H1 (cell line): ENCODE data around the gene CSGALNACT2. TPM values are rescaled to one million over a fixed set of nuclear protein-coding genes. Genes with fewer than 3 reads are reported as not detected.

ENCODE experiments used
- CTCF ChIA-PET: fragments of 300-600 bp; sonication (Branson Sonifier 250); formaldehyde crosslinking; loops from one replicate; lab custom pipeline; 2021; ENCODE audit not compliant: partially characterized antibody; lab: Charles Lee
- POLR2A ChIA-PET: fragments of 300-600 bp; sonication (Branson Sonifier 250); formaldehyde crosslinking; loops from one replicate; lab custom pipeline; 2021; ENCODE audit warnings: inconsistent platforms; ENCODE audit not compliant: partially characterized antibody; lab: Charles Lee
- DNase-seq, 2 experiments: peaks; one replicate each; pipeline versions ENCODE4 v3.0.0 to v3.0.0-alpha.2; 2010 to 2022; ENCODE audit warnings: low spot score in 2 of 2, low read depth in 1 of 2, mixed read lengths in 1 of 2
- FAIRE-seq: peaks from 2 replicates; lab custom pipeline; 2011; peaks lifted over from hg19 to GRCh38; lab: Jason Lieb, UNC
- H2AFZ ChIP-seq: 2 replicates; pipeline ENCODE4 v1.8.1; 2012; ENCODE audit warnings: low read length, inconsistent platforms
- H2AK5ac ChIP-seq: 2 replicates; pipeline ENCODE4 v1.6.1; 2013; ENCODE audit warnings: low read depth, low read length
- H2BK120ac ChIP-seq: replicated peaks from 2 replicates; pipeline ENCODE3; 2013; ENCODE audit warnings: low read depth, low read length, inconsistent platforms
- H2BK12ac ChIP-seq: 2 replicates; pipeline ENCODE4 v1.6.1; 2013; ENCODE audit warnings: low read depth, low read length
- H2BK15ac ChIP-seq: 2 replicates; pipeline ENCODE4 v1.6.1; 2013; ENCODE audit warnings: low read length
- H2BK20ac ChIP-seq: 2 replicates; pipeline ENCODE4 v1.6.1; 2013; ENCODE audit warnings: low read length
- H2BK5ac ChIP-seq: 2 replicates; pipeline ENCODE4 v1.6.1; 2013; ENCODE audit warnings: low read depth, low read length
- H3K14ac ChIP-seq: 2 replicates; pipeline ENCODE4 v1.6.1; 2013; ENCODE audit warnings: inconsistent platforms; ENCODE audit not compliant: insufficient read length
- H3K18ac ChIP-seq: 2 replicates; pipeline ENCODE4 v1.6.1; 2013; ENCODE audit warnings: low read length; ENCODE audit errors: extremely low read depth
- H3K23ac ChIP-seq: 2 replicates; pipeline ENCODE4 v1.6.1; 2013; ENCODE audit warnings: inconsistent platforms; ENCODE audit not compliant: insufficient read length
- H3K23me2 ChIP-seq: 2 replicates; pipeline ENCODE4 v1.6.1; 2013; ENCODE audit warnings: low read depth, low read length
- H3K27ac ChIP-seq: 2 replicates; pipeline ENCODE4 v1.6.1; 2011; ENCODE audit warnings: low read depth, low read length, inconsistent platforms
- H3K27me3 ChIP-seq, 4 experiments: replicated peaks in 1 of 4; 1 replicate in 1 of 4; 2 replicates in 3 of 4; pipeline versions ENCODE4 v1.6.1 to v1.8.1; 2011 to 2013; ENCODE audit warnings: low read length in 3 of 4, mild to moderate bottlenecking in 3 of 4, inconsistent platforms in 2 of 4, mixed read lengths in 2 of 4, moderate library complexity in 1 of 4; ENCODE audit not compliant: control insufficient read depth in 3 of 4, insufficient read depth in 3 of 4; ENCODE audit errors: extremely low read depth in 1 of 4
- H3K36me3 ChIP-seq, 4 experiments: 2 replicates each; pipeline versions ENCODE4 v1.6.1 to v1.8.1; 2011 to 2013; ENCODE audit warnings: mild to moderate bottlenecking in 4 of 4, low read length in 3 of 4, moderate library complexity in 2 of 4, control low read depth in 1 of 4, inconsistent platforms in 1 of 4; ENCODE audit not compliant: insufficient read depth in 4 of 4, control insufficient read depth in 2 of 4
- H3K4ac ChIP-seq: replicated peaks from 2 replicates; pipeline ENCODE3; 2013; ENCODE audit warnings: low read length, low read depth, mixed read lengths, inconsistent platforms; ENCODE audit not compliant: insufficient read length
- H3K4me1 ChIP-seq, 4 experiments: replicated peaks in 1 of 4; 1 replicate in 1 of 4; 2 replicates in 3 of 4; pipeline versions ENCODE4 v1.6.1 to v1.8.1; 2011 to 2013; ENCODE audit warnings: low read length in 3 of 4, inconsistent platforms in 2 of 4, mixed read lengths in 1 of 4; ENCODE audit not compliant: insufficient read depth in 4 of 4, control insufficient read depth in 3 of 4
- H3K4me2 ChIP-seq, 2 experiments: 2 replicates each; pipeline versions ENCODE4 v1.6.1 to v1.8.1; 2011 to 2013; ENCODE audit warnings: low read depth in 2 of 2, low read length in 2 of 2, control low read depth in 1 of 2, inconsistent platforms in 1 of 2, mild to moderate bottlenecking in 1 of 2; ENCODE audit not compliant: insufficient read depth in 1 of 2
- H3K4me3 ChIP-seq, 4 experiments: fragments of 200-600, 300-600 bp in 1 of 4; sonication (generic), shearing (Covaris generic), sonication (Bioruptor Twin) in 1 of 4; 2 replicates each; pipeline versions ENCODE4 v1.5.1 to v1.8.1; 2011 to 2016; ENCODE audit warnings: low read length in 4 of 4, low read depth in 3 of 4, control low read depth in 2 of 4, inconsistent platforms in 2 of 4, mild to moderate bottlenecking in 2 of 4, mixed read lengths in 1 of 4, moderate library complexity in 1 of 4; ENCODE audit not compliant: insufficient read depth in 2 of 4; ENCODE audit errors: extremely low read depth in 1 of 4
- H3K56ac ChIP-seq: replicated peaks from 2 replicates; pipeline ENCODE3; 2013; ENCODE audit warnings: low read depth, mild to moderate bottlenecking, mixed read lengths, low read length, inconsistent platforms; ENCODE audit not compliant: insufficient read length
- H3K79me1 ChIP-seq: 2 replicates; pipeline ENCODE4 v1.6.1; 2013; ENCODE audit warnings: low read depth, low read length, control low read depth
- H3K79me2 ChIP-seq, 2 experiments: 2 replicates each; pipeline versions ENCODE4 v1.6.1 to v1.8.1; 2012 to 2013; ENCODE audit warnings: low read length in 2 of 2, mild to moderate bottlenecking in 2 of 2, inconsistent platforms in 1 of 2; ENCODE audit not compliant: insufficient read depth in 2 of 2, control insufficient read depth in 1 of 2
- H3K9ac ChIP-seq, 4 experiments: replicated peaks in 1 of 4; 1 replicate in 1 of 4; 2 replicates in 3 of 4; pipeline versions ENCODE4 v1.6.1 to v1.8.1; 2011 to 2013; ENCODE audit warnings: low read depth in 3 of 4, low read length in 3 of 4, control low read depth in 2 of 4, mild to moderate bottlenecking in 2 of 4, moderate library complexity in 2 of 4, inconsistent platforms in 1 of 4; ENCODE audit errors: extremely low read depth in 1 of 4
- H3K9me3 ChIP-seq, 2 experiments: 2 replicates each; pipeline versions ENCODE4 v1.6.1 to v1.8.1; 2012 to 2013; ENCODE audit warnings: mild to moderate bottlenecking in 2 of 2, moderate library complexity in 2 of 2, control low read depth in 1 of 2, inconsistent platforms in 1 of 2, low read depth in 1 of 2, low read length in 1 of 2, mixed read lengths in 1 of 2; ENCODE audit not compliant: insufficient read depth in 2 of 2
- H4K20me1 ChIP-seq, 2 experiments: replicated peaks in 1 of 2; 2 replicates each; pipeline versions ENCODE3 to v1.8.1; 2011 to 2013; ENCODE audit warnings: inconsistent platforms in 2 of 2, low read length in 2 of 2, mild to moderate bottlenecking in 1 of 2; ENCODE audit not compliant: insufficient read depth in 2 of 2, control insufficient read depth in 1 of 2
- H4K5ac ChIP-seq: 2 replicates; pipeline ENCODE4 v1.6.1; 2013; ENCODE audit warnings: low read length, low read depth, mixed read lengths, inconsistent platforms; ENCODE audit not compliant: insufficient read length
- H4K8ac ChIP-seq: 2 replicates; pipeline ENCODE4 v1.8.0; 2013; ENCODE audit warnings: mild to moderate bottlenecking, moderate library complexity, low read length, inconsistent platforms; ENCODE audit not compliant: insufficient read depth; ENCODE audit errors: extremely low read depth
- H4K91ac ChIP-seq: replicated peaks from 2 replicates; pipeline ENCODE3; 2013; ENCODE audit warnings: low read length, mixed read lengths, inconsistent platforms; ENCODE audit not compliant: insufficient read length
- ASH2L ChIP-seq: fragments of 200-600, 300-600 bp; sonication (generic); IDR thresholded peaks from one replicate; pipeline ENCODE4 v1.7.1; 2017; ENCODE audit warnings: low read length
- BACH1 ChIP-seq: IDR thresholded peaks from 2 replicates; pipeline ENCODE4 v1.6.1; 2012; ENCODE audit warnings: low read length, improper control_type of control experiment
- BRCA1 ChIP-seq: IDR thresholded peaks from 2 replicates; pipeline ENCODE4 v1.6.1; 2012; ENCODE audit warnings: low read depth, low read length, improper control_type of control experiment
- CHD2 ChIP-seq: IDR thresholded peaks from 2 replicates; pipeline ENCODE4 v1.6.1; 2012; ENCODE audit warnings: low read length, improper control_type of control experiment
- HDAC6 ChIP-seq: IDR thresholded peaks from one replicate; pipeline ENCODE4 v1.7.1; 2012; ENCODE audit warnings: low read depth, mild to moderate bottlenecking, inconsistent platforms, low read length, moderate library complexity
- JUN ChIP-seq: IDR thresholded peaks from 2 replicates; pipeline ENCODE4 v1.6.1; 2011; ENCODE audit warnings: low read depth, mild to moderate bottlenecking, improper control_type of control experiment, low read length
- KDM1A ChIP-seq: fragments of 200-600, 300-600 bp; sonication (generic); IDR thresholded peaks from 2 replicates; pipeline ENCODE4 v1.7.1; 2016; ENCODE audit warnings: mild to moderate bottlenecking, low read length, borderline replicate concordance
- PHF8 ChIP-seq: fragments of 200-600 bp; sonication (generic); conservative IDR thresholded peaks from 2 replicates; pipeline ENCODE4 v1.7.1; 2012; ENCODE audit warnings: low read depth, mild to moderate bottlenecking, inconsistent platforms, low read length, moderate library complexity
- POLR2AphosphoS5 ChIP-seq: IDR thresholded peaks from 2 replicates; pipeline ENCODE4 v1.6.1; 2011; ENCODE audit warnings: low read depth, low read length
- RBBP5 ChIP-seq: IDR thresholded peaks from 2 replicates; pipeline ENCODE4 v1.7.1; 2012; ENCODE audit warnings: low read depth, mild to moderate bottlenecking, inconsistent platforms, low read length, moderate library complexity, borderline replicate concordance
- RNF2 ChIP-seq: fragments of 200-900, 300-1000 bp; sonication (generic); IDR thresholded peaks from 2 replicates; pipeline ENCODE4 v1.7.1; 2016; ENCODE audit warnings: borderline replicate concordance, low read depth, mild to moderate bottlenecking, antibody characterized with exemption, low read length; ENCODE audit not compliant: poor library complexity, severe bottlenecking; ENCODE audit errors: missing control alignments
- SIX5 ChIP-seq: IDR thresholded peaks from 2 replicates; pipeline ENCODE4 v1.6.1; 2011; ENCODE audit warnings: mild to moderate bottlenecking, low read depth, low read length
- SUZ12 ChIP-seq: fragments of 200-600 bp; sonication (generic); IDR thresholded peaks from 2 replicates; pipeline ENCODE4 v1.6.1; 2012; ENCODE audit warnings: mild to moderate bottlenecking, inconsistent platforms, low read length, moderate library complexity, mixed read lengths
- TAF7 ChIP-seq: optimal IDR thresholded peaks from 2 replicates; pipeline ENCODE3; 2011; ENCODE audit warnings: low read depth, mild to moderate bottlenecking, inconsistent platforms, low read length, moderate library complexity, borderline replicate concordance
- TCF12 ChIP-seq: IDR thresholded peaks from 2 replicates; pipeline ENCODE4 v1.6.1; 2011; ENCODE audit warnings: low read depth, mild to moderate bottlenecking, low read length
- WGBS, 2 experiments: shearing (Covaris generic) in 1 of 2; methylation state at CpG; one replicate each; pipeline versions ENCODE4 v1.1.6 to v1.1.7; 2013 to 2015; ENCODE audit warnings: low lambda C conversion rate in 2 of 2, mixed read lengths in 2 of 2, inconsistent platforms in 1 of 2, low coverage in 1 of 2, missing lambda C conversion rate in 1 of 2; ENCODE audit not compliant: insufficient replicate concordance in 2 of 2, insufficient coverage in 1 of 2, insufficient read length in 1 of 2; ENCODE audit errors: extremely low coverage in 1 of 2, missing lambda C conversion rate in 1 of 2; 5-methylcytosine and 5-hydroxymethylcytosine counted together
- polyA plus RNA-seq, 7 experiments: library from polyadenylated mRNA; depleted of rRNA in 3 of 7; stranded (reverse) in 5 of 7; unstranded in 2 of 7; fragments of >200 nt in 5 of 7; fragments of 200-250 nt in 2 of 7; gene quantifications; 1 replicate in 5 of 7; 2 replicates in 1 of 7; 4 replicates in 1 of 7; pipeline versions ENCODE4 v1.2.1 to v1.2.3, GENCODE V29; 2011 to 2013; ENCODE audit warnings: missing spikeins in 2 of 7, mixed read lengths in 2 of 7
- total RNA-seq: library from RNA; stranded (reverse); fragmentation: NEBNext Ultra II Directional; extraction: Animal tissue kit (Norgen Biotek cat#: 25700); gene quantifications from 2 replicates; pipeline ENCODE4 v1.2.1, GENCODE V29; 2021

Gene CSGALNACT2
- total and polyA plus RNA-seq, 2 of the 8 experiments (the other 6 are each of a cell fraction or from before 2014, with no cell fraction given), result 2.6 to 5.3 TPM

DNA sequence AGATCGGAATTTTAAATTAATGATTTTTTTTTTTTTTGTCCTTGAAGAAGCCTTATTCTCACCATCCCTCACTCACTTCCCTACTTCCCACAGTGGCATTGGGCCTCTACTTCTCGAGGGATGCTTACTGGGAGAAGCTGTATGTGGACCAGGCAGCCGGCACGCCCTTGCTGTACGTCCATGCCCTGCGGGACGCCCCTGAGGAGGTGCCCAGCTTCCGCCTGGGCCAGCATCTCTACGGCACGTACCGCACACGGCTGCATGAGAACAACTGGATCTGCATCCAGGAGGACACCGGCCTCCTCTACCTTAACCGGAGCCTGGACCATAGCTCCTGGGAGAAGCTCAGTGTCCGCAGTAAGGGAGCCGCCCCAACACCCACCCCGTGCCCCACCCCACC lies 37.9 kb upstream of the CSGALNACT2 start:
- no peaks in the 10 kb centered on the region for H4K20me1 ChIP-seq
- peaks cover 0 to 16% (median 12%) of the 10 kb centered on the region in 4 experiments; a peak in 6 of 7 replicates for H3K27me3 ChIP-seq
- no peak overlapping the region for H3K4me3 ChIP-seq
- no peak overlapping the region for H3K9ac ChIP-seq
- no peak overlapping the region for H4K5ac ChIP-seq
- no peak overlapping the region for H3K4ac ChIP-seq
- H4K8ac ChIP-seq, result no peak overlapping the region
- no peak for FAIRE-seq
- no peak overlapping the region for H2BK20ac ChIP-seq
- no peaks in the 10 kb centered on the region for H3K79me1 ChIP-seq
- no peaks in the 10 kb centered on the region for H3K9me3 ChIP-seq
- H3K4me1 ChIP-seq, result peaks cover 0 to 9% (median 3%) of the 10 kb centered on the region in 4 experiments; a peak in 5 of 7 replicates
- H2BK5ac ChIP-seq, result no peak overlapping the region
- ChIA-PET CTCF (interaction anchor here (0.6 to 2.2 kb wide), 2 partner anchors 22 to 1944 kb away, joined by 3 to 13 read pairs; no protein-coding TSS in a partner anchor), POLR2A (no interaction called here)
- no peak for DNase-seq
- no peak overlapping the region for H3K18ac ChIP-seq
- no peak overlapping the region for H3K23ac ChIP-seq
- no peak overlapping the region for H3K27ac ChIP-seq
- H3K56ac ChIP-seq, result no peak overlapping the region
- H3K36me3 ChIP-seq, result no peaks in the 10 kb centered on the region
- H3K23me2 ChIP-seq, result peaks cover 9% of the 10 kb centered on the region; the same call in 1 of the 2 replicates
- H2AK5ac ChIP-seq, result no peak overlapping the region
- no peak overlapping the region for H2BK15ac ChIP-seq
- H3K4me2 ChIP-seq, result no peak overlapping the region
- no peak overlapping the region for H2AFZ ChIP-seq
- no peak overlapping the region for H2BK120ac ChIP-seq
- no peaks in the 10 kb centered on the region for H3K79me2 ChIP-seq
- H3K14ac ChIP-seq, result no peak overlapping the region
- WGBS, 2 experiments, result 95% methylated on average over 13 of the region's 17 CpGs; no CpG with 5 or more reads in 1 of the 2 experiments
- no peak overlapping the region for H4K91ac ChIP-seq
- H2BK12ac ChIP-seq, result no peak overlapping the region
- no peak for TF ChIP-seq BRCA1
- TF ChIP-seq POLR2AphosphoS5, result no peak
- TF ChIP-seq TCF12, result no peak
- no peak for TF ChIP-seq RNF2
- no peak for TF ChIP-seq TAF7
- TF ChIP-seq JUN, result no peak
- TF ChIP-seq BACH1, result no peak
- TF ChIP-seq PHF8, result no peak
- TF ChIP-seq ASH2L, result no peak
- no peak for TF ChIP-seq SIX5
- no peak for TF ChIP-seq CHD2
- TF ChIP-seq RBBP5, result no peak
- TF ChIP-seq SUZ12, result no peak
- TF ChIP-seq HDAC6, result no peak
- no peak for TF ChIP-seq KDM1A
